H1 (cell line): ENCODE measurements around the gene RDM1. TPM values are rescaled to one million over a fixed set of nuclear protein-coding genes. Genes with fewer than 3 reads are reported as not detected.

Experiments
- CTCF ChIA-PET: fragments of 300-600 bp; sonication (Branson Sonifier 250); formaldehyde crosslinking; loops from one replicate; lab custom pipeline; 2021; ENCODE audit not compliant: partially characterized antibody; lab: Charles Lee
- POLR2A ChIA-PET: fragments of 300-600 bp; sonication (Branson Sonifier 250); formaldehyde crosslinking; loops from one replicate; lab custom pipeline; 2021; ENCODE audit warnings: inconsistent platforms; ENCODE audit not compliant: partially characterized antibody; lab: Charles Lee
- DNase-seq, 2 experiments: peaks; one replicate each; pipeline versions ENCODE4 v3.0.0 to v3.0.0-alpha.2; 2010 to 2022; ENCODE audit warnings: low spot score in 2 of 2, low read depth in 1 of 2, mixed read lengths in 1 of 2
- FAIRE-seq: peaks from 2 replicates; lab custom pipeline; 2011; peaks lifted over from hg19 to GRCh38; lab: Jason Lieb, UNC
- H2AFZ ChIP-seq: 2 replicates; pipeline ENCODE4 v1.8.1; 2012; ENCODE audit warnings: low read length, inconsistent platforms
- H2AK5ac ChIP-seq: 2 replicates; pipeline ENCODE4 v1.6.1; 2013; ENCODE audit warnings: low read depth, low read length
- H2BK120ac ChIP-seq: replicated peaks from 2 replicates; pipeline ENCODE3; 2013; ENCODE audit warnings: low read depth, low read length, inconsistent platforms
- H2BK12ac ChIP-seq: 2 replicates; pipeline ENCODE4 v1.6.1; 2013; ENCODE audit warnings: low read depth, low read length
- H2BK15ac ChIP-seq: 2 replicates; pipeline ENCODE4 v1.6.1; 2013; ENCODE audit warnings: low read length
- H2BK20ac ChIP-seq: 2 replicates; pipeline ENCODE4 v1.6.1; 2013; ENCODE audit warnings: low read length
- H2BK5ac ChIP-seq: 2 replicates; pipeline ENCODE4 v1.6.1; 2013; ENCODE audit warnings: low read depth, low read length
- H3K14ac ChIP-seq: 2 replicates; pipeline ENCODE4 v1.6.1; 2013; ENCODE audit warnings: inconsistent platforms; ENCODE audit not compliant: insufficient read length
- H3K18ac ChIP-seq: 2 replicates; pipeline ENCODE4 v1.6.1; 2013; ENCODE audit warnings: low read length; ENCODE audit errors: extremely low read depth
- H3K23ac ChIP-seq: 2 replicates; pipeline ENCODE4 v1.6.1; 2013; ENCODE audit warnings: inconsistent platforms; ENCODE audit not compliant: insufficient read length
- H3K23me2 ChIP-seq: 2 replicates; pipeline ENCODE4 v1.6.1; 2013; ENCODE audit warnings: low read depth, low read length
- H3K27ac ChIP-seq: 2 replicates; pipeline ENCODE4 v1.6.1; 2011; ENCODE audit warnings: low read depth, low read length, inconsistent platforms
- H3K27me3 ChIP-seq, 4 experiments: replicated peaks in 1 of 4; 1 replicate in 1 of 4; 2 replicates in 3 of 4; pipeline versions ENCODE4 v1.6.1 to v1.8.1; 2011 to 2013; ENCODE audit warnings: low read length in 3 of 4, mild to moderate bottlenecking in 3 of 4, inconsistent platforms in 2 of 4, mixed read lengths in 2 of 4, moderate library complexity in 1 of 4; ENCODE audit not compliant: control insufficient read depth in 3 of 4, insufficient read depth in 3 of 4; ENCODE audit errors: extremely low read depth in 1 of 4
- H3K36me3 ChIP-seq, 4 experiments: 2 replicates each; pipeline versions ENCODE4 v1.6.1 to v1.8.1; 2011 to 2013; ENCODE audit warnings: mild to moderate bottlenecking in 4 of 4, low read length in 3 of 4, moderate library complexity in 2 of 4, control low read depth in 1 of 4, inconsistent platforms in 1 of 4; ENCODE audit not compliant: insufficient read depth in 4 of 4, control insufficient read depth in 2 of 4
- H3K4ac ChIP-seq: replicated peaks from 2 replicates; pipeline ENCODE3; 2013; ENCODE audit warnings: low read length, low read depth, mixed read lengths, inconsistent platforms; ENCODE audit not compliant: insufficient read length
- H3K4me1 ChIP-seq, 4 experiments: replicated peaks in 1 of 4; 1 replicate in 1 of 4; 2 replicates in 3 of 4; pipeline versions ENCODE4 v1.6.1 to v1.8.1; 2011 to 2013; ENCODE audit warnings: low read length in 3 of 4, inconsistent platforms in 2 of 4, mixed read lengths in 1 of 4; ENCODE audit not compliant: insufficient read depth in 4 of 4, control insufficient read depth in 3 of 4
- H3K4me2 ChIP-seq, 2 experiments: 2 replicates each; pipeline versions ENCODE4 v1.6.1 to v1.8.1; 2011 to 2013; ENCODE audit warnings: low read depth in 2 of 2, low read length in 2 of 2, control low read depth in 1 of 2, inconsistent platforms in 1 of 2, mild to moderate bottlenecking in 1 of 2; ENCODE audit not compliant: insufficient read depth in 1 of 2
- H3K4me3 ChIP-seq, 4 experiments: fragments of 200-600, 300-600 bp in 1 of 4; sonication (generic), shearing (Covaris generic), sonication (Bioruptor Twin) in 1 of 4; 2 replicates each; pipeline versions ENCODE4 v1.5.1 to v1.8.1; 2011 to 2016; ENCODE audit warnings: low read length in 4 of 4, low read depth in 3 of 4, control low read depth in 2 of 4, inconsistent platforms in 2 of 4, mild to moderate bottlenecking in 2 of 4, mixed read lengths in 1 of 4, moderate library complexity in 1 of 4; ENCODE audit not compliant: insufficient read depth in 2 of 4; ENCODE audit errors: extremely low read depth in 1 of 4
- H3K56ac ChIP-seq: replicated peaks from 2 replicates; pipeline ENCODE3; 2013; ENCODE audit warnings: low read depth, mild to moderate bottlenecking, mixed read lengths, low read length, inconsistent platforms; ENCODE audit not compliant: insufficient read length
- H3K79me1 ChIP-seq: 2 replicates; pipeline ENCODE4 v1.6.1; 2013; ENCODE audit warnings: low read depth, low read length, control low read depth
- H3K79me2 ChIP-seq, 2 experiments: 2 replicates each; pipeline versions ENCODE4 v1.6.1 to v1.8.1; 2012 to 2013; ENCODE audit warnings: low read length in 2 of 2, mild to moderate bottlenecking in 2 of 2, inconsistent platforms in 1 of 2; ENCODE audit not compliant: insufficient read depth in 2 of 2, control insufficient read depth in 1 of 2
- H3K9ac ChIP-seq, 4 experiments: replicated peaks in 1 of 4; 1 replicate in 1 of 4; 2 replicates in 3 of 4; pipeline versions ENCODE4 v1.6.1 to v1.8.1; 2011 to 2013; ENCODE audit warnings: low read depth in 3 of 4, low read length in 3 of 4, control low read depth in 2 of 4, mild to moderate bottlenecking in 2 of 4, moderate library complexity in 2 of 4, inconsistent platforms in 1 of 4; ENCODE audit errors: extremely low read depth in 1 of 4
- H3K9me3 ChIP-seq, 2 experiments: 2 replicates each; pipeline versions ENCODE4 v1.6.1 to v1.8.1; 2012 to 2013; ENCODE audit warnings: mild to moderate bottlenecking in 2 of 2, moderate library complexity in 2 of 2, control low read depth in 1 of 2, inconsistent platforms in 1 of 2, low read depth in 1 of 2, low read length in 1 of 2, mixed read lengths in 1 of 2; ENCODE audit not compliant: insufficient read depth in 2 of 2
- H4K20me1 ChIP-seq, 2 experiments: replicated peaks in 1 of 2; 2 replicates each; pipeline versions ENCODE3 to v1.8.1; 2011 to 2013; ENCODE audit warnings: inconsistent platforms in 2 of 2, low read length in 2 of 2, mild to moderate bottlenecking in 1 of 2; ENCODE audit not compliant: insufficient read depth in 2 of 2, control insufficient read depth in 1 of 2
- H4K5ac ChIP-seq: 2 replicates; pipeline ENCODE4 v1.6.1; 2013; ENCODE audit warnings: low read length, low read depth, mixed read lengths, inconsistent platforms; ENCODE audit not compliant: insufficient read length
- H4K8ac ChIP-seq: 2 replicates; pipeline ENCODE4 v1.8.0; 2013; ENCODE audit warnings: mild to moderate bottlenecking, moderate library complexity, low read length, inconsistent platforms; ENCODE audit not compliant: insufficient read depth; ENCODE audit errors: extremely low read depth
- H4K91ac ChIP-seq: replicated peaks from 2 replicates; pipeline ENCODE3; 2013; ENCODE audit warnings: low read length, mixed read lengths, inconsistent platforms; ENCODE audit not compliant: insufficient read length
- BCL11A ChIP-seq, 2 experiments: IDR thresholded peaks; one replicate each; pipeline ENCODE4 v1.6.1; 2011; ENCODE audit warnings: low read depth in 2 of 2, low read length in 2 of 2, mild to moderate bottlenecking in 2 of 2
- SIX5 ChIP-seq: IDR thresholded peaks from 2 replicates; pipeline ENCODE4 v1.6.1; 2011; ENCODE audit warnings: mild to moderate bottlenecking, low read depth, low read length
- SP4 ChIP-seq: IDR thresholded peaks from 2 replicates; pipeline ENCODE4 v1.6.1; 2012; ENCODE audit warnings: low read length, inconsistent platforms
- TAF1 ChIP-seq: IDR thresholded peaks from 2 replicates; pipeline ENCODE4 v1.6.1; 2011; ENCODE audit warnings: mild to moderate bottlenecking, low read depth, low read length
- TCF12 ChIP-seq: IDR thresholded peaks from 2 replicates; pipeline ENCODE4 v1.6.1; 2011; ENCODE audit warnings: low read depth, mild to moderate bottlenecking, low read length
- ZNF274 ChIP-seq: IDR thresholded peaks from 2 replicates; pipeline ENCODE4 v1.7.0; 2012; ENCODE audit warnings: low read length, borderline replicate concordance; ENCODE audit errors: extremely low read depth
- WGBS, 2 experiments: shearing (Covaris generic) in 1 of 2; methylation state at CpG; one replicate each; pipeline versions ENCODE4 v1.1.6 to v1.1.7; 2013 to 2015; ENCODE audit warnings: low lambda C conversion rate in 2 of 2, mixed read lengths in 2 of 2, inconsistent platforms in 1 of 2, low coverage in 1 of 2, missing lambda C conversion rate in 1 of 2; ENCODE audit not compliant: insufficient replicate concordance in 2 of 2, insufficient coverage in 1 of 2, insufficient read length in 1 of 2; ENCODE audit errors: extremely low coverage in 1 of 2, missing lambda C conversion rate in 1 of 2; 5-methylcytosine and 5-hydroxymethylcytosine counted together
- polyA plus RNA-seq, 7 experiments: library from polyadenylated mRNA; depleted of rRNA in 3 of 7; stranded (reverse) in 5 of 7; unstranded in 2 of 7; fragments of >200 nt in 5 of 7; fragments of 200-250 nt in 2 of 7; gene quantifications; 1 replicate in 5 of 7; 2 replicates in 1 of 7; 4 replicates in 1 of 7; pipeline versions ENCODE4 v1.2.1 to v1.2.3, GENCODE V29; 2011 to 2013; ENCODE audit warnings: missing spikeins in 2 of 7, mixed read lengths in 2 of 7
- total RNA-seq: library from RNA; stranded (reverse); fragmentation: NEBNext Ultra II Directional; extraction: Animal tissue kit (Norgen Biotek cat#: 25700); gene quantifications from 2 replicates; pipeline ENCODE4 v1.2.1, GENCODE V29; 2021

RDM1 gene
- total and polyA plus RNA-seq, 2 of the 8 experiments (the other 6 are each of a cell fraction or from before 2014, with no cell fraction given), result 7.3 to 9.7 TPM

DNA sequence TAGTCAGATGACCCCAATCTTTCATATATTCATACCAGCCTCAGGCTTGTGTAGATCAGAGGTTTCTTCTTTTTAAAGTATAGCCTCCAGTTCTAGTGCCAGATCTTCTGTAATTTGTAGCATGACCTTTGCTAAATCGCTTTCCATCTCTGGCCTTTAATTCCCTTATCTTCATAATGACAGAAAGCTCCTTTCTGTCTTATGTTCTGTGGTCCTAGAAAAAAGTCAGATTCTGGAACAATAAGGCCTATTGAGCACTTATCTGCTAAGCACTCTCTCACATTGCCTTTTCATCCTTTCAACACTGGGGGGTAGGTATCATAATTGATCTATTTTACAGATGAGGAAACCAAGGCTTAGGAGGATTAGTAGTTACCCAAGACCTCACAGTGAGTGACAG, 41.5 kb upstream of the RDM1 start:
- CTCF ChIA-PET, result interaction anchor here (0.7 to 5.1 kb wide), 3 partner anchors 13 to 182 kb away, joined by 3 to 46 read pairs (median 3); no protein-coding TSS in a partner anchor
- Histone ChIP-seq H3K79me1 (no peaks in the 10 kb centered on the region), H3K9ac (no peak overlapping the region), H4K5ac (no peak overlapping the region), H4K8ac (no peak overlapping the region), H3K4me2 (no peak overlapping the region), H3K79me2 (no peaks in the 10 kb centered on the region), H4K20me1 (no peaks in the 10 kb centered on the region), H2BK15ac (no peak overlapping the region), H3K36me3 (no peaks in the 10 kb centered on the region), H3K18ac (no peak overlapping the region), H2BK5ac (no peak overlapping the region), H3K27ac (no peak overlapping the region), H2AK5ac (no peak overlapping the region), H3K4me3 (no peak overlapping the region), H2BK20ac (no peak overlapping the region), H4K91ac (no peak overlapping the region), H3K23me2 (no peaks in the 10 kb centered on the region), H3K4ac (no peak overlapping the region), H3K9me3 (no peaks in the 10 kb centered on the region), H3K56ac (no peak overlapping the region), H3K27me3 (no peaks in the 10 kb centered on the region), H2BK12ac (no peak overlapping the region), H3K4me1 (peaks cover 0 to 2% (median 0%) of the 10 kb centered on the region in 4 experiments; a peak in 2 of 7 replicates), H3K23ac (no peak overlapping the region), H2BK120ac (no peak overlapping the region), H2AFZ (no peak overlapping the region), H3K14ac (no peak overlapping the region)
- no peak for FAIRE-seq
- no peak for DNase-seq
- POLR2A ChIA-PET, result no interaction called here
- 67% methylated on average over 1 of the region's 1 CpG; no CpG with 5 or more reads in 1 of the 2 experiments for WGBS, 2 experiments
- no peak for TF ChIP-seq ZNF274
- TF ChIP-seq SP4, result no peak
- no peak for TF ChIP-seq TCF12
- TF ChIP-seq BCL11A (IDR thresholded peaks at IDR 0.05; ENCODE audit: low read depth in 2 of 2, low read length in 2 of 2), result no peak
- no peak for TF ChIP-seq TAF1
- TF ChIP-seq SIX5, result no peak
